ENCODE data around the gene MBOAT7.

MBOAT7 gene

GRCh38 chr19:54189735-54190502, 539 bp upstream of the MBOAT7 start:
- Histone ChIP-seq H3K27me3 (ENCODE audit: insufficient read depth, poor library complexity, severe bottlenecking) (no peaks in the 10 kb centered on the region), H3K4me3 (ENCODE audit: severe bottlenecking) (peak overlapping the region; percentile 71), H3K36me3 (ENCODE audit: low read depth) (peaks cover 31% of the 10 kb centered on the region), H3K27ac (ENCODE audit: poor library complexity, severe bottlenecking) (peak overlapping the region; percentile 76), H3K9me3 (ENCODE audit: severe bottlenecking) (no peaks in the 10 kb centered on the region), H3K4me1 (ENCODE audit: insufficient read depth, poor library complexity, severe bottlenecking) (no peaks in the 10 kb centered on the region)
- DNase-seq (ENCODE audit: low spot score), result peak; percentile 99
- TF ChIP-seq CTCF (IDR thresholded peaks at IDR 0.05; ENCODE audit: poor library complexity, severe bottlenecking), result no peak
- ATAC-seq (ENCODE audit: low read depth), result peak; percentile 64

DNA sequence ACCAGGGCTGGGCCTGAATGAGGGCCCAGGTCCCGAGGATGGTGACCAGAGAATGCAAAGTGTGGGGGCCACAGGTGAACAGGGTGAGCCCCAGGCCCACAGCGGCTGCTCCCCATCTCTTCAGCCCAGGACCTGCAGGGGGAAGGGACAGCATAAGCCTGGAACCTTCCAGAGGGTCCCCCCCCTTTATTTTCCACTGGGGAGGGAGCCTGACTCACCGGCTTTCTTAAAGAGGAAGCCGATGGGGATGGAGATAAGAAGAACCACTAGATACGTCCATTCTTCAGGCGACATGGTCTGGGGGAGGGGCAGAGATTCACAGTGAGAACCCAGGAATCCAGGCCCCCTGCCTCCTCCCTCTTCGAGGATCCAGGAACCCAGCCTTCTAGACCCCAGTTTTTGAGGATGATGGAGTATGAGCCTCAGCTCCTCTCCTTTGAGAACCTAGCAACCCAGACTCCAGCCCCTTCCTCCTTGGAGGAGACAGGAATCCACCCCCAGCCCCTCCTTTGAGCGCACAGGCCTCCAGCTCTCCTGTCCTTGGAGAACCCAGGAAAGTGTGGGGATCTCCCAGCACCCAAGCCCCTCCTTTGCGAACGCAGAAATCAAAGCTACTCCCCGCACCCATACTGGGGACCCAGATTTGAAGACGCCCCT, 1.0 kb downstream of the MBOAT7 start:
- no peaks in the 10 kb centered on the region for H3K9me3 ChIP-seq (ENCODE audit: severe bottlenecking)
- peak overlapping the region; percentile 76 for H3K27ac ChIP-seq (ENCODE audit: poor library complexity, severe bottlenecking)
- no peak for TF ChIP-seq CTCF (IDR thresholded peaks at IDR 0.05; ENCODE audit: poor library complexity, severe bottlenecking)
- ATAC-seq (ENCODE audit: low read depth) (no peak), DNase-seq (ENCODE audit: low spot score) (no peak)
- H3K27me3 ChIP-seq (ENCODE audit: insufficient read depth, poor library complexity, severe bottlenecking), result no peaks in the 10 kb centered on the region
- H3K4me3 ChIP-seq (ENCODE audit: severe bottlenecking), result peak overlapping the region; percentile 57
- H3K36me3 ChIP-seq (ENCODE audit: low read depth), result peaks cover 17% of the 10 kb centered on the region
- no peaks in the 10 kb centered on the region for H3K4me1 ChIP-seq (ENCODE audit: insufficient read depth, poor library complexity, severe bottlenecking)

DNA sequence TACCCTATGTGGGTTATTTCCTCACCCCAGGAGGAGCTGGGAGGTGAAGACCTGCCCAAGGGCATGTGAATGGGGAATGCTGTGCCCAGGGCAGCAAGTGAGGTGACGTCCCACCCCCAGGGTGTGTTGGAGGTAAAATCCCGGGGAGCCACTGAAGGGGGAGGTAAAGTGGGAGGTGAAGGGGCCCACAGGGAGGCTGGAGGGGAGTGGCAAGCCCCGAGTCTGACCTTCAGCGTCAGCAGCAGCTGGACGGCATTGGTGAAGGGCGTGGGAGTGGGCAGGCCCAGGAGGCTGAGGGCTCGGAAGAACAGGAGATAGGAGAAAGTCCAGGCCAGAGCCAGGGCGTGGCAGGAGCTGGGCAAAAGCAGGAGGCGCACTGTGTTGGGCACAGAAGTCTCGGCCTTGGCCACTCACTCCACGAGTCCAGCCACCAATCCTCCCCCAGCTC, 2.4 kb downstream of the MBOAT7 start:
- Histone ChIP-seq H3K36me3 (ENCODE audit: low read depth) (peaks cover 13% of the 10 kb centered on the region; the same call in 1 of the 2 replicates), H3K4me1 (ENCODE audit: insufficient read depth, poor library complexity, severe bottlenecking) (no peaks in the 10 kb centered on the region), H3K27me3 (ENCODE audit: insufficient read depth, poor library complexity, severe bottlenecking) (no peaks in the 10 kb centered on the region), H3K4me3 (ENCODE audit: severe bottlenecking) (no peak overlapping the region), H3K27ac (ENCODE audit: poor library complexity, severe bottlenecking) (no peak overlapping the region), H3K9me3 (ENCODE audit: severe bottlenecking) (no peaks in the 10 kb centered on the region)
- ATAC-seq (ENCODE audit: low read depth) (no peak), DNase-seq (ENCODE audit: low spot score) (no peak)
- TF ChIP-seq CTCF (IDR thresholded peaks at IDR 0.05; ENCODE audit: poor library complexity, severe bottlenecking), result no peak

GRCh38 chr19:54186351-54186750, 3.0 kb downstream of the MBOAT7 start:
- peaks cover 13% of the 10 kb centered on the region; the same call in 1 of the 2 replicates for H3K36me3 ChIP-seq (ENCODE audit: low read depth)
- H3K27me3 ChIP-seq (ENCODE audit: insufficient read depth, poor library complexity, severe bottlenecking), result no peaks in the 10 kb centered on the region
- H3K27ac ChIP-seq (ENCODE audit: poor library complexity, severe bottlenecking), result no peak overlapping the region
- no peaks in the 10 kb centered on the region for H3K4me1 ChIP-seq (ENCODE audit: insufficient read depth, poor library complexity, severe bottlenecking)
- no peak for ATAC-seq (ENCODE audit: low read depth)
- H3K9me3 ChIP-seq (ENCODE audit: severe bottlenecking), result no peaks in the 10 kb centered on the region
- no peak for TF ChIP-seq CTCF (IDR thresholded peaks at IDR 0.05; ENCODE audit: poor library complexity, severe bottlenecking)
- no peak overlapping the region for H3K4me3 ChIP-seq (ENCODE audit: severe bottlenecking)
- no peak for DNase-seq (ENCODE audit: low spot score)
